Activated T-cell treated with anti-CD3 and anti-CD28 coated beads, Interleukin-2, amount 50 U/mL, for 1 hour (primary cell): ENCODE data around the gene MRPL17.
"Not testable (repeated sequence)": the region's sequence is repeated elsewhere in the genome, so short reads cannot be mapped to it uniquely, and the experiment has no call there.

Source experiments
- DNase-seq: peaks from one replicate; pipeline ENCODE4 v3.0.0-alpha.2; 2020

The MRPL17 gene

DNA sequence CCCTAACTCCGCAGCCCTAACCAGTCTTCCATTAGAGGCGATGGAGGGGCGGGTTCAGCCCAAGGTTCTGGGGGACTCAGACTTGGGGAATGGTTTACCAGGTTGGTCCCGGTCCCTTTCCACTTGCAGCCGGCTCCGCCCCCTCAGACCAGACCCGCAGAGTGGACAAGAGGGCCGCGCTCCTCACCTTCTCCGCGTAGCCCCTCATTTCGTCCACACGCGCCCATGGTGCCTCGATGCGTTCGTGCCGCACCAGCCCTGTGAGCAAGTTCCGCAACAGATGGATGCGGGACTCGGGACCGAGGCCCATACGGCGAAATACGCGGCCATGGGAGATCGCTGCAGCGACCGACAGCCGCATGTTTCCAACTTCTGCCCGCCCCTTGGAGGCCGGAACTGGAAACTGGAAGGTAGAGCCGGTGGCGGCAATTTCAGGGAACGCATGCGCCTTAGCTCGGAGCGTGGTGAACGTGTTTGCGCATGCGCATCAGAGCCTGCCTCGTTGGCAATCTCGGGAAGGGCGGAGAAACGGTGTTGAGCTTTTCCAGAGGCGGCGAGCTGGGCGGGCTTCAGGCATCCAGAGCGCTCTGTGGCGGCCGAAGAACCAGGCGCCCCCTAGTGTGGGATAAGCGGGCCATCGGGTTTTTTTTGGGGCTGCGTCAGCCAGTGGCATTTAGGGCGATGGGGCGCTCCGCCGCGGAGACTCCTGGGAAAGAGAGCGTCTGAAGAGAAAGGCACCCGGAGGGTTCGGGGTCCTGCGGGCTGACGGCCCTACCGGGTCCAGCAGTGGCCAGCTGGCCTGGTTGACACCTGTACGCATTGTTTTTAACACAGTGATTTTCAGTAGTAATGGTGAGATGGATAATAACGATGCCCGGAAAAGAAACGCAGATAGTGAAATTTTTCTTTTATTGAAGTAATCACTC lies at the start of gene MRPL17:
Gene MRPL17, minus strand, starts transcription at position 405 of the 926 bp plus-strand sequence. Its CDS starts 44 bp downstream, at position 361.
- peak; percentile 97 for DNase-seq

DNA sequence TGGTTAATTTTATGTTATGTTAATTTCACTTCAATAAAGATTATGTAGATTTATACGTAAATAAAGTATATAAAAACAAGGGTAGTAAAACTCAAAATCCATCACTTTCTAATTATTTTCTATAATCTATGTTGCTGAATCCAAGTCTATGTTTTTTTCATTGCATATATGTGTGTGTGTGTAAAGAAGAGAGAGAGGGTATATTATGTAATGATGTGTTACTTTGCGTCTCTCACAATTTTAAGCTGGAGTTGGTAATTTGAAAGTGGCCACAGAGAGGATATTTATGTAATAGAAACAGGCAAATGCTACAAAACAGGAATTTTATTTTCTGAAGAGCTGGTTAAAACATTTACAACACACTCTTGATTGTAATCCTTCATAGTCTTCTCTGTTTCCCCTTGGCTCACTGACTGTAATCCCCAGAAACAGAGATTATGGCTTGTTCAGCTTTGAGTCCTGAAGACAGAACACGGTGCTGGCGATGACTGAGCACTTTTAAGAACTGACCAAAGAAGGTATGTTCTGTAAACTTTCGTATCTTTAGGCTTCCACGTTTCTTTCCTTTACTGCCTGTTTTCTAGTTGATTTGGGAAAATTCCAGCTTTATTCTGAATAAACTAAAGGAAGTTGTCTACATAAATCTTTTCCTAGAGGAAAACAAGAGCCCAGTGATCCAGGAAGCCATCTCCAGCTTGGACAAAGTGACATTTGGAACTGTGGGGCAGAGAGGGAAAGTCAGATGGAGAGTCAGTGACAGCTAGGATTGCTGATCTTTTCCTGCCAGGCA lies 45.0 kb upstream of the MRPL17 start:
- DNase-seq, result no peak

DNA sequence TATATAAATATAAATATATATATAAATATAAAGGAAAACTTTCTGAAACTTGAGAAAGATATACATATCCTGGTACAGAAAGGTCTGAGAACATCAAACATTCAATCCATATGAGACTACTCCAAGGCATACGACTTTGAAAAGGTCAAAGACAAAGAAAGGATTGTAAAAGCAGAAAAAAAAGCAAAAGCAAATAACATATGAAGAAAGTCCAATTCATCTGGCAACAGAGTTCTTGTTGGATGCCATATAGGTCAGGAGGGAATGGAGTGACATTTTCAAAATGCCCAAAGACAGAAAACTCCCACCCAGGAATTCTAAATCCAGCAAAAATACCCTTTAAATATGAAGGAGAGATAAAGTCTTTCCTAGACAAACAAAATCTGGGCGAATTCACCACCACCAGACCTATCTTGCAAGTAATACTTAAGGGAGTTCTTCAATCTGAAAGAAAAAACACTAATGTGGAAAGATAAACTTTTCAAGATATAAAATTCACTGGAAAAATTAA lies 42.3 kb upstream of the MRPL17 start:
- DNase-seq, result no peak

- DNase-seq, result no peak
Observed at GRCh38 chr11:6724013-6724412, 40.9 kb upstream of the MRPL17 start.

- no peak for DNase-seq
Observed at GRCh38 chr11:6721343-6721742, 38.2 kb upstream of the MRPL17 start.

- no peak for DNase-seq
Observed at GRCh38 chr11:6719576-6719975, 36.4 kb upstream of the MRPL17 start.

DNA sequence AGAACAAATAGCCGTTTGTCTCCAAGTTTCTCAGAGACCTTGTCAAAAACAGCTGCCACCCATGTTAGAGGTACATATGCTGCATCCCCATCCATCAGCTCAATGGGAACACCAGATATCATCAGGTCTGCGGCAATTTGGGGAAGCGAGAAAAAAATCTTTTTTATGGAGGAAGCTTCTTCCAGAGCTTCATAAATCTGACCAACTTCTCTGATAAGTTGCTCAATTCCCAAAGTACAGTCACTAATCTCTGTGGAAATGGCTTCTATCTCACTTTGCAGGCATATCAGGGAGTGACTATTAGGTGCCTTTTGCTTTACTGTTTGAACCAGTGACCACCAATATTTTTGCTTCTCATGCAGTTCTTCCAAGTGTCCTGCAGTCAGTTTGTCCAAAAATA lies 34.3 kb upstream of the MRPL17 start:
- DNase-seq, result no peak

GRCh38 chr11:6711552-6711951 lies 28.4 kb upstream of the MRPL17 start:
- DNase-seq, result peak; percentile 52

DNA sequence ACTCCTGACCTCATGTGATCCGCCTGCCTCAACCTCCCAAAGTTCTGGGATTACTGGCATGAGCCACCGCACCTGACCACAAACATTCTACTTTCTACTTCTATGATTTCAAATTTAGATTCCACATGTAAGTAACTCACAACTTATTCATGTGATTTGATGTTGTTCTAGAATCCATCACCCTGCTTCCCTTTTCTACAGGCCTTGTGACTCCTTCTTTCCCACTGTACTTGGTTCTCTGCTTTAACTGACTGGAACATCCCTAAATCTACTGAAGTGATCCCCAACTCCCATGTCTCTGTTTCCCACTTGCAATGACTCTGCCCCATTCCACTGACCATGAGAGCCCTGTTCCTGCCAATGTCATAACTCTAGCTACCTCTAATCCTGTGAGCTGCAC lies 25.7 kb upstream of the MRPL17 start:
- no peak for DNase-seq

- peak; percentile 24 for DNase-seq
Observed at GRCh38 chr11:6705905-6706535, 22.9 kb upstream of the MRPL17 start.

- peak; percentile 27 for DNase-seq
Observed at GRCh38 chr11:6703247-6704063, 20.3 kb upstream of the MRPL17 start.

DNA sequence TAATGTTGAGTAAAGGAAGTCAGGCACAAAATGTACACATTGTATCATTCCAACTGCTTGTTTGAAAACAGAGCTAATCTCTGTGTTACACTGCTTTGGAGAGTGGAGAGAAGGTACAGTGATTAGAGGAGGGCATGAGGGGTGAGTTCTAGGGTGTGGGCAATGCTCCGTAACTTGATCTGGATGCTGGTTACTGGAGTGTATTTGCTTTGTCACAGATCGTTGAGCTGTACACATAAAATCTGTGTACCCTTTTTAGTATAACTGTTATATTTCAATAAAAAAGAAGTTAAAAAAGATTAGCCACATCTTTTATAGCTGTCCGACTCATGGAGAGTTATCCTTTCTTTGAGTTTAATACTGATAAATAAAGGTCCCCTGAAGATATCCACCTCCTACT lies 18.8 kb upstream of the MRPL17 start:
- not testable (repeated sequence) for DNase-seq

DNA sequence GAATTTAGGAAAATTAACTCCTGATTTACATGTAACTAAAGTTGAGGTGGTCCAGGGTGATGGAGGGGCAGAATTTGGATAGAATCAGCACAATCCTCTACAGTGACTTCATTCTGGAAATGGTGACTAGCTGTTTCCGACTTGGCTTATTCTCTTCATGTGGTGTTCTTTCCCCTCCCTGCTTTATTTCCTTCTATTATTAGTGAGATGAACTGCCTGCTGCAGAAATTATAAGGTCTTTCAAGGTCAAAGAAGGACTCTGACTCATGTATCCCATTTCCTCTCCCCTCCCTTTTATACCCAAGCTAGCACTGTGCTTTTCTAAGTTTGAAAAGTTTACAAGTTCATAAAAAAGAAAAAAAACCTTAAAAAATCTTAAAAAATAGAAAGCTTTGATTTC lies 12.2 kb upstream of the MRPL17 start:
- no peak for DNase-seq

- DNase-seq, result no peak
Observed at GRCh38 chr11:6694229-6694535, 11.0 kb upstream of the MRPL17 start.

GRCh38 chr11:6693342-6694228 lies 10.4 kb upstream of the MRPL17 start:
- DNase-seq, result peak; percentile 29

- DNase-seq, result no peak
Observed at GRCh38 chr11:6692128-6692527, 9.0 kb upstream of the MRPL17 start.

GRCh38 chr11:6690431-6691132 lies 7.4 kb upstream of the MRPL17 start:
- DNase-seq, result not testable (repeated sequence)

- no peak for DNase-seq
Observed at GRCh38 chr11:6687876-6688275, 4.7 kb upstream of the MRPL17 start.

DNA sequence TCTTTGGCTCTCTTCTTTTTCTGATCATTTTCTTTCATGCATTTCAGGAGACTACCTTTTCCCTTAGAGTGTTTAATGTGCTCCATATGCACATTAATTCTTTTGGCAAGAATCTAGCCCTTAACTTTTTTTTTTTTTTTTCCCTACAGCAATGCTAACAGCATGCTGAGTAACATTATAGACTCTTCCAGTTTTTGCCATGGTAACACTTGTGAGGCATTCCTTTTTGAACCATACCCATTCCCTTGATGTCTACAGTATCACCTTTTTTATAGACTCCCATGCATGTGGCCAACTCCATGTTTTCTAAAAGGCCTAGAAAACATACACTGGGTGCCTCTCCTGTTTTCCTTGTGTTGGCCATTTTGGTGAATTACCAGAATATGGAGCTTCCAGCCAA lies 2.9 kb upstream of the MRPL17 start:
- no peak for DNase-seq

DNA sequence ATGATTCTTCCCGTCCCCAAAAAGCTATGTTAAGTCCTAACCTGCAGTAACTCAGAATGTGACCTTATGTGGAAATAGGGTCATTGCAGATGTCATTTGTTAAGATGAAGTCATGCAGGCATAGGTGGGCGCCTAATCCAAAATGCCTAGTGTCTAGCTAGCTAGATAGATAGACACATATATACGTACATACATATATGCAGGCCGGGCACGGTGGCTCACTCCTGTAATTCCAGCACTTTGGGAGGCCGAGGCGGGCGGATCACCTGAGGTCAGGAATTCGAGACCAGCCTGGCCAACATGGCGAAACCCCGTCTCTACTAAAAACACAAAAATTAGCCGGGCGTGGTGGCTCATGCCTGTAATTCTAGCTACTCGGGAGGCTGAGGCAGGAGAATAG lies 928 bp upstream of the MRPL17 start:
- not testable (repeated sequence) for DNase-seq

DNA sequence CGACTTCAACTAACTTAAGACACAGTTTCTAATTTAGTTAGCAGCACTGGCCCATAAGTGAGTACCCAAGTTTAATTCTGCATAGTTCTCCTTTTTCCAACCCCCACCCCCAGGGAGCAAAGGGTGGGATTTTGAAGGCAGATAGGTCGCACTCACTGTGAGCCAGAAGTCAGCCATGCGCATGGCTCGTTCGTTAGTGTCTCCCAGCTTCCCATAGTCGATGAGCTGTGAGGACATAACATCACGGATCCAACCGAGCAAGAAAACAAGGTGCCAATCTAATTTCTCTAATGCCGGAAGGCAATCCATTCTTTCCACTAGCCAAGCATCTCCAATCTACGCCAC lies 577 bp downstream of the MRPL17 start:
- DNase-seq, result no peak
